HUDEP-2 (cell line): Measurements from ENCODE around the gene SDR42E2.
"Not testable (repeated sequence)": the region's sequence is repeated elsewhere in the genome, so short reads cannot be mapped to it uniquely, and the experiment has no call there.

Source experiments
- DNase-seq, 76 experiments: peaks; one replicate each; lab custom pipeline; 2025; ENCODE audit not compliant: unreplicated experiment in 76 of 76; lab: John Stamatoyannopoulos, UW

The SDR42E2 gene

DNA sequence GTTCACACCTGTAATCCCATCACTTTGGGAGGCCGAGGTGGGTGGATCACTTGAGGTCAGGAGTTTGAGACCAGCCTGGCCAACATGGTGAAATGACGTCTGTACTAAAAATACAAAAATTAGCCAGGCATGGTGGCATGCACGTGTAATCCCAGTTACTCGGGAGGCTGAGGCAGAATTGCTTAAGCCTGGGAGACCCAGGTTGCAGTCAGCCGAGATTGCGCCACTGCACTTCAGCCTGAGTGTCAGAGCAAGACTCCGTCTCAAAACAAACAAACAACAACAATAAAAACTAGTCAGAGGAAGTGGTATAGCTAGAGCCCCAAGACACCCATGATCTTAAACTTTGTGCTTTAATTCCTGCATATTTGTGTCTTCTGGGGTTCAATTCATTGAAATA is 9.2 kb upstream of the SDR42E2 start:
- not testable (repeated sequence) for DNase-seq

DNA sequence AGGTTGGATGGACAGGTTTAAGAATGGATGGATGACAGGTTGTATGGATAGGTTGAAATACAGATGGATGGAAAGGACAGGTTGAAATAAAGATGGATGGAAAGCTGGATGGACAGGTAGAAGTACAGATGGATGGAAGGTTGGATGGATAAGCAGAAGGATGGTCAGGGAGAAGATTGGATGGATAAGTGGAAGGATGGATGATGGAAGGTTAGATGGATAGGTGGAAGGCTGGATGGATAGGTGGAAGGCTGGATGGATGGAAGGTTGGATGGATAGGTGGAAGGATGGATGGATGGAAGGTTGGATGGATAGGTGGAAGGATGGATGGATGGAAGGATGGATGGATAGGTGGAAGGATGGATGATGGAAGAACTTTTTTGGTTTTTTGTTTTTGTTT is 905 bp upstream of the SDR42E2 start:
- no peak for DNase-seq

DNA sequence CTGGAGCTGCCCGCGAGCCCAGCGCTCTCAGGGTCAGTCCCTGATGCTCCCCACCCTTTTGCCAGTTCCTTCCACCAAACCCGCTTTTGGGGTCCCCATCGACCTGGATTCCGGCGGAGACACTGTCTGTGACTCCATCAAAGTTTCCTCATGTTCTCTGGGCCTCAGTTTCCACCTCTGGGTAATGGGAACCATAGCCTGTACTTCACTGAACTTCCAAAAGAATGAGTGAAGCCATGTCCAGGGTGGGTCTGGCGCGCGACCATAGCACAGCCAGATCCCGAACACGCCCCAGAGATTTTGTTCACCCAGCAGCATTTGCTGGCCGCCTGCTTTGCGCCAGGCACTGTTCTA is 327 bp downstream of the SDR42E2 start:
- no peak for DNase-seq

DNA sequence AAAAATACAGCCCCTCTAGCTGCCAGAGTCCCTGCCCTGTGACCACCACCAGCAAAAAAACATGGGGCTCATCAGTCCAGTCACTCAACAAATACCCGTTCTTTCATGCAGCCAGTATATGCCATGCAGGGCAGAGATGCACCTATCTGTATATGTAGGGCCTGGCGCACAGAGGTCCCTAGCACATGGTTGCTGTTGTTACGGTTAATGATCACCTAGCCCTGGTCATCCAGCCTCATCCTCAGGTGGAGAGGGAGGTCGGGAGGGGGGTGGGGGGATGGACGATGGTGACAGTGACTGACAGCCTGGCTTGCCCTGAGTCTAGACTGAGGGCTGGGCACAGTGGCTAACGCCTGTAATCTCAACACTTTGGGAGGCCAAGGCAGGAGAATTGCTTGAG is 1.5 kb downstream of the SDR42E2 start:
- no peak for DNase-seq

DNA sequence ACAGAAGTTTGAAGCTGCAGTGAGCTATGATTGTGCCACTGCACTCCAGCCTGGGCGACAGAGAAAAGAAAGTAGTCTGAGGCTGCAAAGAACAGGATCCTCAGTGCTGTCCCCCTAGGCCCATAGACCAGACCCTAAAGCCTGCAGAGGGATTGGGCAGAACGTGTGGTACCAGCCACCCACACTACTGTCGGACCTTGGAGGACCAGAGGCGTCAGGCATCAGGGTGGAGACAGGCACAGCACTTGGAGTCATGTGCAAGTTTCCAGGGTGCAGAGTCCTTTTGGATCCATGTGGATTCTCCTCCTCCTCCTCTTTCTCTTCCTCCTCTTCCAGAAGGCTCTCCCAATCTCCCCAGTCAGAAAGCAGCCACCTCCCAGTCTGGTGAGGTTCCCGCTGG is 2.2 kb downstream of the SDR42E2 start:
- DNase-seq: no peak

DNA sequence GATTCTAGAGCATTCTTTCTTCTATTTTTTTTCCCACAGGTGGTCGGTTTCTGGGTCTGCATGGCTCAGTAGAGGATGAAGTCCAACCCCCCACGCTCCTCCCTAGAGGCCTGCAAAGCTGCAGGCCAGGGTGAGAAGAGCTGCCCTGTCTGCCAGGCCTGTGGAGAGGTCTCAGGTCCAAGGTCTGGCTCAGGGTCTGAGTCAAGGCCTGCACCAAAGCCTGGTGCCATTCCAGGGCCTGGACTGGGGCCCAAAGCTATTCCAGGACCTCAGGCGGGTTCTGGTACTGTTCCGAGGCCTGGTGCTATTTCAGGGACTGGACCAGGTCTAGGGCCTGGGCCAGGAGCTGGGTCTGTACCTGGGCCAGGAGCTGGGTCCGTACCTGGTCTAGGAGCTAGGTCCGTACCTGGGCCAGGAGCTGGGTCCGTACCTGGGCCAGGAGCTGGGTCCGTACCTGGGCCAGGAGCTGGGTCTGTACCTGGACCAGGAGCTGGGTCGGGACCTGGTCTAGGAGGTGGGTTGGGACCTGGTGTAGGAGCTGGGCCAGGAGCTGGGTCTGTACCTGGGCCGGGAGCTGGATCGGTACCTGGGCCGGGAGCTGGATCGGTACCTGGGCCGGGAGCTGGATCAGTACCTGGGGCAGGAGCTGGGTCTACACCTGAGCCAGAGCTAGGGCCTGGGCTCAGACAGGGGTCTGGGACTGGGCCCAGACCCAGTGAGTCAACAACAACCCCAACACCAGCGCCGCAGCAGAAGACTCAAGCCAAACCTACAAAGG is 3.4 kb downstream of the SDR42E2 start:
- no peak for DNase-seq

DNA sequence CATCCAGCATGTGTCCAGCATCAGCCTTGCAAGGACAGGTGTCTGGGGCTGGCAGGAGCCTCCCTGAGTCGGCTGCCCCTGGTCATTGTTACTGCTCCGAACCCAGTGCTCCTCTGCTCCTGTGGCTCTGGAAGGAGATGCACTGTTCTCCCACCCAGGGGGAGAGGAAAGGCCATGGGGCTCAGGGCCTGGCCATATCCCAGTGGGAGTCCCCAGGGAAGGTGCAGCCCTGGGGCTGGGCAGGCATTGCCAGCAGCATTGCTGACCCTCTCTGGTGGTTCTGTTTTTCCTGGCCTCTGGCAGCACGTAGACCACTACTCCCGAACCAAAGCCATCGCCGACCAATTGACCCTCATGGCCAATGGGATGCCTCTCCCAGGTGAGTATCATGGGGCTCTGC is 9.6 kb downstream of the SDR42E2 start:
- DNase-seq: no peak

DNA sequence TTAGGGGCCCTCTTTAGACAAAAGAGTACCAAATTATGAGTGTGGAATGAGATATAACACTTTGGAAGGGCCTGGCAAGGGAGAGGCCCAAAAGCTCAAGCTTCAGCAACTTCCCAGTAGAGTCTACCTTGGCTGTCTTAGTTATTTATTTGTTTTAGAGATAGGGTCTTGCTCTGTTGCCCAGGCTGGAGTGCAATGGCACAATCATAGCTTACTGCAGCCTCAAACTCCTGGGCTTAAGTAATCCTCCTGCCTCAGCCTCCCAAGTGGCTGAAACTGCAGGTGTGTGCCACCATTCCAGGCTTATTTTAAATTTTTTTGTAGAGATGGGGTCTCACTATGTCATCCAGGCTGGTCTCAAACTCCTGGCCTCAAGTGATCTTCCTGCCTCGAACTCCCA is 10.3 kb downstream of the SDR42E2 start:
- not testable (repeated sequence) for DNase-seq

DNA sequence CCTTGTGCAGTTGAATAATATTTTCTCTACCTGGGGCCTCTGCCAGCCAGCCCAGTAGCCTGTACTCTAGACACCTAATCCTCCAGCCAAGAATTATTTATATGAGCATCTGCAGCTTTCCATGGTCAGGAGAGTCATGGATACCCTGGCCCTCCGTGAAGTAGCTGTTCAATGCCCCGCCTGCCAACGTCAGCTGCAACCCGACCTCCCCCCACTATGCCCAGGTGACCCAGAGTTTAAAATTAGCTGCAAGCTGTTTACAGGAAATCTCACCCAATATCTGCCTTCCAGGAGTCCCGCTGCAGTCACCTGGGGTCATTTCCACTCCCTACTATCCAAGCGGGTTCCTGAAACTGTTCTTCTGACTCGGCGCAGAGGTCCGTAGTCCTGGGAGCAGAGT is 12.3 kb downstream of the SDR42E2 start:
- DNase-seq: no peak

DNA sequence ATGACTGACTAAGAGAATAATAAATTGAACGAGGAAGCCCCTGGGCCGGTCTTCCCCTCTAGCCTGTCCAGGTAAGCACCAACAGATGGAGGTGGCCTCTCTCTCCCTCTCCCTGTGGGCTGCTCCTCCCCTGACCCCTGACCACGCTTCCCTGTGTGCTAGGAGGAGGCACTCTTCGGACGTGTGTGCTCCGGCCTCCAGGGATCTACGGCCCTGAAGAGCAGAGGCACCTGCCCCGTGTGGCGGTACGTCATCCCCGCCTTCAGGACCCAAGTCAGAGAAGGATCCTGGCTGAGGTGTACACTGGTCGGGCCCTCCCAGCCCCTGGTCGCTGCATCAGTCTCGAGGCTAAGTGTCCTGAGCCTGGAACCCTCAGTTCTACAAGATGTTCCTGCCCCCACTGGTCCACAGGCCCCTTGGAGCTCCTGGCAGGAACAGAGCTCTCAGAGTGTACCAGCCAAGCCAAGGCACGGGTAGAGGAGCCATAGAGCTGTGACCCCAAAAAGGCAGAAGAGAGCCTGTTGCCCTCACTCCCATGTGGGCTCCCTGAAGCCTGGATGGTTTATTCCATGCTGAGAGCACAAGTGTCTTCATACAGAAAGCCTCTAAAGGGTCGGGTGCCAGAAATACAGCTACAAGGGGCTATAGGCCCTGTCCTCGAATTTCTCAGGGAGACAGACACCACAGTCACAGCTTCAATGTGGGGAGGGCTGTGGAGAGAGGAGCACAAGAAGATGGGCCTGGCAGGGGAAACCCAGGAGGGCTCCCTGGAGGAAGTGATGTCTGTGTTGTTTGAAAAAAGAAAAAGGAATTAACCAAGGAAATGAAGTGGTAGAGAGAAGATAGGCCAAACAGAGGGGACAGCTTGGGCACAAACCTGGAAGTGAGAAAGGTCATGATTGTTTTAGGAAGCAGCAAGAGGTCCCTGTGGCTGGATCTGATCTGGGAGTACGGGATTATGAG is 15.9 kb downstream of the SDR42E2 start:
- no peak for DNase-seq

DNA sequence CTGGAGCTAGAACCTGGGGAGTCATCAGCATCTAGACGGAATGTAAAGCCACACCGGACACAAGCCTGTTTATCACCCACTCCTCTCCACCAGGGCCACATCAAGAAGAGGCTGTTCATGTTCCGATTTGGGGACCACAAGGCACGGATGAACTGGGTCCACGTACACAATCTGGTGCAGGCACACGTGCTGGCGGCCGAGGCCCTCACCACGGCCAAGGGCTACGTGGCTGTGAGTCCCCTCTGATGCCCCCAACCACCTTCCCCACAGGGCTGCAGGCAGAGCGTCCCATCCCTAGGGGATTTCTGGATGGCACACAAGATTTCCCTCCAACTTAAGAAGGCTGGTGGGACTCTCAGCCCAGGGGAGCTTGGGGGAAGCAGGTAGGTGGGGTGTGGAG is 19.1 kb downstream of the SDR42E2 start:
- DNase-seq: no peak

DNA sequence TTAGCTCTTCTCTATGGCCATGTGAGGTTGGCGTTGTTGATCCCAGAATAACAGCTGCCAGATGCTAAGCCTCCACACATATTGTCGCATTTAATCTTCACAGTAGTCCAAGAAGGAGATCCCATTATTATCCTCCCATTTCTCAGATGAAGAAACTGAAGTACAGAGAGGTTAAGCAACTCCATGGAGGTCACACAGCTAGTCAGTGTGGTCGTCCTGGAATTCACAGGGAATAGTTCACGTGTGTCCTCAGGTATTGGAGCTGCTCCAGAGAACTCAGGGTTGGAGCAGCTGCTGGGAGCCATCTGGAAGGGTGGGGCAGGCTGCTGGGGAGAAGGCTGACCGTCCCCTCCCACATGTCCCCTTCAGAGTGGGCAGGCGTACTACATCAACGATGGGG is 19.5 kb downstream of the SDR42E2 start:
- DNase-seq: no peak

DNA sequence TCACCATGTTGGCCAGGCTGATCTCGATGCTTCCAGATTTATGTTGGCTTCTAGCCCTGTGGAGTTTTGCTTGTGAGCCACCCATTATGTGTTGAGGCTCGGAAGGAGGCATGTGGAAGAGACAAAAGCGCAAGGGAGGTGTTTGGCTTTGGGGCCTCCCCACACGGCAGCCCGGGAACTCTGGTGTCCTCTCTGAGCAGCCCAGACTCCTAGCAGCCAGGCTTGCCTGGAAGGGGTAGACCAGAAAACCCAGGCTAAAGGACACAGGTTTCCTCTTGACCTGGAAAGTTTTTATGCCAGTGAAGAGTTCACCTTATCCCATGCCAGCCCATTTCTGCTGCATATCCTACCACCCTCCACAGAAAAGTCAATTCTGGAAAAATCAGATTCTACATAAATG is 21.0 kb downstream of the SDR42E2 start:
- DNase-seq: no peak

DNA sequence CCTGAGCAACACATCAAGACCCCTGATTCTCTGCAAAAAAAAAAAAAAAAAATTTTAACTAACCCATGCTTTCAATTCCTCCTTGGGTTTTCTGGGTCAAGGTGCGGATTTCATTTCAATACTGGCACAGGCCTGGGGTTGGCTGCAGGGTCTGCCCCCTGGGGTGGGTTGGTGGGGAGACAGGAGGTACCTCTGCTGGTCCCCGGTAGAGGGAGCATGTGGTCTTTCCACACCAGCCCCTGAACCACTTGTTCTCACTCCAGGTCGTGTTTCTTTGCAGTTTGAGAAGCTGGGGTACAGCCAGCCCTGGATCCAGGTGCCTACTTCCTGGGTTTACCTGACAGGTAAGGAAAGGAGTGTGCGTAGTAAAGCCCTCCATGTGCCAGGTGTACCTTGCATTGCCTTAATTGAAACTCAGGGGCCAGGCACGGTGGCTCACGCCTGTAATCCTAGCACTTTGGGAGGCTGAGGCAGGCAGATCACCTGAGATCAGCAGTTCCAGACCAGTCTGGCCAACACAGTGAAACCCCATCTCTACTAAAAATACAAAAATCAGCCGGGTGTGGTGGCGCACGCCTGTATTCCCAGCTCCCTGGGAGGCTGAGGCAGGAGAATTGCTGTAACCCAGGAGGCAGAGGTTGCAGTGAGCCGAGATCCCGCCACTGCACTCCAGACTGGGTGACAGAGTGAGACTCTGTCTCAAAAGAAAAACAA is 21.8 kb downstream of the SDR42E2 start:
- peak in 6 of 76 experiments; percentile 3 to 28 (median 8) for DNase-seq

DNA sequence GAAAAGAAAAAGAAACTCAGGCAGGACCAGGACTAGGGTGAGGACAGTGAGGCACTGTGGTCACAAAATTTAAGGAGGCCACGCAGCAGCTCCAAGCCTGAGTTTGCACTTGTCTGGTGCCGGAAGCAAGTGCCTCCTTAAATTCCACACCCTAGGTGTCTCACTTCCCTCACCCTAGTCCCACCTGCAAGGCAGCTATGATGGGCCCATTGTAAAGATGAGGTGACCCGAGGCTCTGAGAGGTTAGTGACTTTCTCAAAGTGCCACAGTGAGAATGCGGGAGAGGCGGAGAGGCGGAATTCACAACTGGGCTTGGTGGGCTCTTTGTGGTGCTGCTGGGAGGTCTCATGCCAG is 22.3 kb downstream of the SDR42E2 start:
- no peak for DNase-seq

DNA sequence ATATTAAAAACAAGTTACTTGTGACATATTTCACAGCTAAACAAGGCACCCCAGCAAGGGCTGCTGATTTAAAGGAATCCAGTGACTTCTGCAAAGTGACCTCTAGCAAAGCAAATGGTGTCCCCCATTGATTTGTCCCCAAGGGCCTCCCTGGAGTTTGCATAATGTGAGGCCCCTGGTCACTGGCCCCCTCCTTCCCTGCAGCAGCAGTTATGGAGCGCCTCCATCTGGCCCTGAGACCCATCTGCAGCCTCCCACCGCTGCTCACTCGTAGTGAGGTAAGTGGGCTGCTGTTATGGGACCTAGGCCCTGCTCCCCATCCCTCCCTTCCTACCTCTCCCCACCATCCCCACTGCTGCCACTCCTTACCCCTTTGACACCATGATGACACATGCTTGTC is 24.2 kb downstream of the SDR42E2 start:
- DNase-seq: peak in 2 of 76 experiments; percentile 8 to 18

DNA sequence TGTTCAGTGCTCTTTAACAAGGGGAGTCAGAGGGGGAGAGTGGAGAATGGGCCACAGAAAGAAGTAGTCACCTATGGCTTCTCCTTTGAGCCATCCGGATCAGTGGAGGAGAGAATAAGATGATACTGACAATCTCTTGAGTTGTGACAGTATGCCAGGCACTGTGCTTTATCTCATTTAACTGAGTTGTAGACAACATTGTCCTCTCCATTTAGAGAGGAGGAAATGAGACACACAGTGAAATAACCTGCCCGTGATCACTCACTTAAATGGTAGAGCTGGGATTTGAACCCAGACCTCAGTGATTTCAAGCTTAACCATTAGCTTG is 25.9 kb downstream of the SDR42E2 start:
- no peak for DNase-seq

DNA sequence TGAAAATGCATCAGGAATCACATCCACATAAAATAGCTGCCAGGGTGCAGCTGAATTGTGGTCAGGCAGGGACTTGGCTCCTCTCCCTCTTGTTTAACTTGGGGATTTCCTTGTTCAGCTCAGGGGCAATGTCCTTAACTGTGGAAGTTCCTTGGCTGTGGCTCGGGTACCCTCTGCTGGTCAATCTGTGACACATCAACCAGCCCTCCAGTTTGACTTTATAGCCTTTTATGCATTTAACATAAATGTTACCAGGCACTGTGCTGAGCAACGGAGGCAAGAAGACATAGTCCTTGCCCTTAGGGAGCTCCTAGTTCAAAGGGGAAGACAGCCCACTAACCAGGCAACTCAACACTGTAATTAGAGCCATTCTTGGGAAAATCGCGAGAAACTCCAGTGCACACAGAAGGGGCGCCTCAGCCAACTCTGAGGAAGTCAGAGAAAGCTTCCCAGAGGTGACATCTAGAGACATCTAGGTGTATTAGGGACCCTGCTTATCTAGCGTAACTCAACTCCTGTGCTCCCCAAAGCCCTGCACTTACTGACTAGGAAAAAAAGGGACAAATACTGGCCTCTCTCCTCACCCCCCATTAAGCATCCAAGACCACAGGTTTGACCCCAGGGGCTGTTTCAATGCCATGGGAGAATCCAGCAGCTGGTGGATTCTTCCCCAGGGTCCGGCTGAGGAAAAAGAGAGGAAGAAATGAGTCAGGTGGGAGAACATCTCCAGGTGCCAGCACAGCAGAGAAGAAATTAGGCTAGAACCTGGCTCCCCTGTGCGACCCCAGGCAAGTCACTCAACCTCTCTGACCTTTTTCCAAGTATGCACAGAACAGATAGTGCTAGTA is 26.5 kb downstream of the SDR42E2 start:
- peak in 56 of 76 experiments; percentile 4 to 72 (median 34) for DNase-seq

DNA sequence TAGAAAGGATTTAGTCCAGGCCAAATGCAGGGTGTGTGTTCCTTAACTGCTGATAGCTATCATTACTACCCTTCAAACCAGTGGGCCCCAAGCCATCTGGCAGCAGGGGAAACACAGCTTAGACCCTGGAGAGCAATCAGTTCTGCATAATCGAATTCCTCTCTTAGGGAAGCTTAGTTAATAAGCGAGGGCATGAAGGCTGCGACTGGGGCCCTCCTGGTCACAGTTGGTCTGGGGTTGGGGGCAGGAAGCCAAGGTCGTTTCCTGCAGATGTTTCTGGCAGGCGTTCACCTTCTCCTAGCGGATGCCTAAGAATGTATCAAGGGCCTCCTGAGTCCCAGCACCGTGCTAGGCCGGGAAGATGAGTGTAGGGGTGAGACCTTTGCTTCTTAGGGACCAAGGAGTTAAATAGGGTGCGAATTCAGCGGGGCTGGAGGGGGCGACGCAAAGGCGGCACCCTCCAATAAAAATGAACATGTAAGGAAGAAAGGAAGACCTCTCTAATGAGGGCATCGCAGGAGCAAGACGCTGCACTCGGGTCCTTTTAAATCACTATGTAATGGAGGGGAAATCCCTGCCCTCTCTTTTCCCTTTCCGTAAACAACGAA is 27.3 kb downstream of the SDR42E2 start:
- peak in 9 of 76 experiments; percentile 6 to 48 (median 15) for DNase-seq
